ENCODE results near the gene CHST11.
"Not testable (repeated sequence)": the region's sequence is repeated elsewhere in the genome, so short reads cannot be mapped to it uniquely, and the experiment has no call there.

The CHST11 gene

DNA sequence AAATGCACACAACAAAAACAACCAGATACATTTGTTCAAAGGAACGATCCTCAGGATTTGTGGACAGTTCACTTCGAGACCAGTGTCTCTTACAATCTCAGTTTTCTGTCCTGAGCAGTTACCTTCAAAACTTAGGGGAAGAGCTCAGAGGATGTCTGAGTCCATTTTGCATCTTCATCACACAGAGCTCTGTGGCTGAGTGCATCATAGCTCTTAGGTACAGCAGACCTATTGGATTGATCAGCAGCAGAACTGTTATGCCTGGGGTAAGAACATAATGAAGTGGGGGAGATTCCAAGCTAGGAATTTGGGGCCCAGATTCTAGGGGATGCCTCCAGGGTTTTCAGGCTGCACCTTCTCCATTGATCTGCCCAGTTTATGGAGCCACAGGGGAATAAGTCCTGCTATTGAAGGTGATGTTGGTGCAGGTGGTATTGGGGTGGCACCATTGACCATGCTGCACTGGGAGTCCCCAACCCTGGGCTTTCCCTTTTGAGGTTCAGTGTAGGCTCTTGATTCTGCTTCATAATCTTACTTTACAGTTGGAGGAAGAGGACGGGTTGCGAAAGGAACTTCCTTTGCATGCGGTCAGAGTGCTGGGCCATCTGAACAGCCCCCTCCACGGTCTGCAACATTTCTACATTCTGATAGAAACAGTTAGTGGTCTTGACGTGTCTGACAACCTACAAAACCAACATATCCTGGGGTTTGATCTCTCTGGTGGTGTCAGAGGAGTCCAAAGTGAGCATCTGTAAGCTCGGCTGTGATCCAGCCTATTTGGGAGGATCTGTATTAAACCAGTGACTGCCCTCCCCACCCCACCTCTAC is 112.8 kb downstream of the CHST11 start:
- no peak for DNase-seq

DNA sequence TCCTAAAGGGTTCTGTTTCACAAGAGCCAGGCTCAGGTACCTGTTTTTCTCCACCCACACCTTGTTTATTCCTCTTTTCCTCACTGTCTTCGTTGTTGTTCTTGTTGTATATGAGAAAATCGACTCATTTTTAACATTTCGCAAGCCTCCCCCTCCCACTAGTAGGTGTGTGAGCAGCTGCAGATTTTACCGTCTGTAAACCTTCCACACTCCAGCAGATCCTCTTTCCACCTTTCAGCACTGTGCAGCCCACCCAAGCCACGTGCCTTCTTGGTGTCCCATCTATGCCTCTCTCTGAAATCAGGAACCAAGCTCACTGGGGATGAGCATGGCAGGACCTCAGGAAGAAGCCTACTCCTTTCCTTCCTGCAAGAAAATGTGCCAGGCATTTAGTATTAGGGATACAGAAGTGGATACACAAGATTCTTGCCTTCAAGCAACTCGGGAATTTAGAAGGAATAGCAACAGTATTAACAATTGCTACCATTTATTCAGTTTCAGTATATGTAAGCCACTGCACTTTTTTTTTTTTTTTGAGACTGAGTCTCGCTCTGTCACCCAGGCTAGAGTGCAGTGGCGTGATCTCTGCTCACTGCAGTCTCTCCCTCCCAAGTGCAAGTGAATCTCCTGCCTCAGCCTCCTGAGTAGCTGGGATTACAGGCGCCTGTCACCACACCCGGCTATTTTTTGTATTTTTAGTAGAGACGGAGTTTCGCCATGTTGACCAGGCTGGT is 113.6 kb downstream of the CHST11 start:
- no peak for DNase-seq

DNA sequence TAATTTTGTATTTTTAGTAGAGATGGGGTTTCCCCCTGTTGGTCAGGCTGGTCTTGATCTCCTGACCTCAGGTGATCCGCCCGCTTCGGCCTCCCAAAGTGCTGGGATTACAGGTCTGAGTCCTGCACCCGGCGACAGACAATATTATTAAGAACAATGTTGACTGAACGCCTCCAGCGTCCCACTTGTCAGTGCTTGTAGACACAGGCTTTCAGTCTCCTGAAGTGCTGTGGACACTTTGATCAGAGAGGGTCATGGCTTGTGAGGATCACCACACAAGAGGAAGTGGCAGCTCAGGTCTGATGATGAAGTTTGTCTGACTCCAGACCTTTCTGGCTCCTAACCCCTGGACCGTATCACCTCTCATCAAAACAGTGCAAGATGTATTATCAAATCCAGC is 114.6 kb downstream of the CHST11 start:
- no peak for DNase-seq

DNA sequence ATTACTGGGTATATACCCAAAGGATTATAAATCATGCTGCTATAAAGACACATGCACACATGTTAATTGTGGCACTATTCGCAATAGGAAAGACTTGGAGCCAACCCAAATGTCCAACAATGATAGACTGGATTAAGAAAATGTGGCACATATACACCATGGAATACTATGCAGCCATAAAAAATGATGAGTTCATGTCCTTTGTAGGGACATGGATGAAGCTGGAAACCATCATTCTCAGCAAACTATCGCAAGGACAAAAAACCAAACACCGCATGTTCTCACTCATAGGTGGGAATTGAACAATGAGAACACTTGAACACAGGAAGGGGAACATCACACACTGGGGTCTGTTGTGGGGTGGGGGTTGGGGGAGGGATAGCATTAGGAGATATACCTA is 117.6 kb downstream of the CHST11 start:
- DNase-seq, result not testable (repeated sequence)

DNA sequence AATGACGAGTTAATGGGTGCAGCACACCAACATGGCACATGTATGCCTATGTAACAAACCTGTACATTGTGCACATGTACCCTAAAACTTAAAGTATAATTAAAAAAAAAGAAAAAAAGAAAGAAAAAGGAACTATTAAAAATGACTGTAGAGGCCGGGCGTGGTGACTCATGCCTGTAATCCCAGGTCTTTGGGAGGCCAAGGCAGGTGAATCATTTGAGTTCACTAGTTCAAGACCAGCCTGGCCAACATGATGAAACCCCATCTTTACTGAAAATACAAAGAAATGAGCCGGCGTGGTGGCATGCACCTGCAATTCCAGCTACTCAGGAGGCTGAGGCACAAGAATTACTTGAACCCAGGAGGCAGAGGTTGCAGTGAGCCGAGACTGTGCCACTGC is 118.0 kb downstream of the CHST11 start:
- DNase-seq, result not testable (repeated sequence)

DNA sequence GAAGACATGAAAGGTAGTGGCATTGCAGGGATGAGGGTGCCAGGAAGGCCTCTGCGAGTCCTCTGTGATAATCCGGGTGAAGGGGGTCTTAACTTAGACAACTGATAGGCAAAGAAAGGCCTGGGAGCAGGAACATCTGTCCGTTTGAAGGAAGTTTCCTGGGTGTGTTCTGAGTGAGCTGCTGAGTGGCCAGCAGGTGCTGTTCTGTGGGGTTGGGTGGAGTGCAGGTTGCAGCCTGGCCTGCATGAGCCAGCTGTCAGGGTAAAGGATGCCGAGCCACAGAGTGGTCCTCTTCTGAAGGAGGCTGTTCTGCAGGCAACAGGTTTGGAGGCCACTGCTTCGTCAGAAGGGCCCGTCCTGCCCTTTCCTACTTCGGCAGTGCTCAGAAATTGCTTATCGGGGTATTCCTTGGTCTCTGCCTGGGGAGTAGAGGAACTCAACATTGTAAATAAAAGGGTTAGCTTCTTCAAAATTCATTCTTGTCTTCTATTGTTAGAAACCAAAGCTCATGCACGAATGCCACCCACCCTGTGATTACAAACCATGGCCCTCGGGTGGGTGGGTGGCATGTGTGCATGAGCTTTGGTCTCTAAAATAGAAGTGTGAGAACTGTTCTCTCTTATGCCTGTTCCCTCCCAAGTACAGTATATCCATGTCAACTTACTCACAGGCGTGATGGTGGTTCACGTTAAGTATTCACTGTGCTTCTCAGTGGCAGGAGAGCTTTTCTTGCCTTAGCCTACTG is 118.9 kb downstream of the CHST11 start:
- DNase-seq, result no peak

DNA sequence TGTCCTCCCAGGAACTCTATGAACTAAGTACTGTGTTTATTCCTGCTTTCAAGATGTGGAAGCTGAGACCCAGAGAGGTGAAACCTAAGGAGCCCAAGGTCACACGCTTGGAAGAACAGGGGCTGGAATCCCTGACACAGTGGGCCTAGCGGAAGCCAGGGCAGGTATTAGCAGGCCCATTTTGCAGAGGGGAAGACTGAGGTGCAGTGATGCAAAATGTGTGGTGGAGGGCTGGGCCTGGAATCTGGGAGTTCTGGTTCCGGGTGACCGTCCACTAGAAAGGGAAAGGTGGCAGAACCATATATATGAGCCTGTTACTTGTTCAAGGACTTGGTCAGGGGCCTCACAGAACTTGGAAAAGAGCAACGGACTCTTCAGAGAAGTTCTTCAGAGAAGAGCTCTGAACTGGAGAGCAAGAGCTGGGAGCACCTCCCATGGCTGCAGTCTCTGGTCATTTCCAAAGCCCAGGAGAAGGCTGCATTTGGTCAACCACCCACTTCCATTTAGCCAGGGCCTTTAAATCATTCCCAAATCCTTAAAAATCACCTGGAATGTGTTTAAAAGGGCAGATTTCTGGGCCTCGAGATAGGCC is 119.5 kb downstream of the CHST11 start:
- DNase-seq, result no peak

DNA sequence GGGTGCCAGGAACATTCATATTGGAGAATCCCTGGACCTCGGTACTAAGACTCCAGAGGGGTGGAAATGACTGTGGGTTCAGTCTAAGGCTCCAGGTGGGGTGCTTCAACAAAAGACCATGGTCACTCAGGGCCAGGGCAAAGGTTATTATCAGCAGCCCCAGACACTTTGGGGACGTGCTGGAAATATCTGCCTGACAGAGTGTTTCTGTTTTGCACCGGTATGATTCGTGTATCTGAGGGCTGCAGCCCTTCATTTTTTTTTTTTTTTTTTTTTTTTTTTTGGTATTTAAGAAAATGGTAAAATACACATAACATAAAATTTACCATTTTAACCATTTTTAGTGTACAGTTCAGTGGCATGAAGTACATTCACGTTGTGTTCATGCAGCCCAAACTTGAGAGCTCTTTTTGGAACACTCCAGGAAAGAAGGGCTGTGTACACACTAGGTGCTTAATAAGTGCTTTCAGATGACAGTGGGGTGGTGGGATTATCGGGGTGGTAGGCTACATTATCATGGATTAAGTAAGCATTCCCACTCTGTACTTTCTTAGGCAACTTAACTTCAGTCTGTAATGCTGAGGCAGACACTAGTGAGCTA is 120.3 kb downstream of the CHST11 start:
- no peak for DNase-seq

DNA sequence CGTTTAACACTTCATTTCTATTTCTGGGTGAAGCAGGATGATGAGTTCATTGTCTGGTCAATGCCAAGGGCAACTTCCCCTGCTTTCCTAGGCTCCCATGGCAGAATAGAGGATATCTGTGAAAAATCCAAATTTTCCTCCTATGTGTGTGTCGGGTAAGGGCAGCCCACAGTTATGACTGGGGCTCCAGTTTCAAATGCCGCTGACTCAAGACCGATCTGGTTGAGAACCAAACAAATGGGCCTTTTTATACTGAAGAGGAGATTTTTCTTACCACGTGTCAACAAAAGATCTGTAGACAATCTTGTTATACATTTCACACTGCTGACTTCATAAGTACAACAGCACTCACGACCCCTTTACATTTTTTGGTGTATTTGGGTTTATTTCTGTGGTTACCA is 120.8 kb downstream of the CHST11 start:
- no peak for DNase-seq

DNA sequence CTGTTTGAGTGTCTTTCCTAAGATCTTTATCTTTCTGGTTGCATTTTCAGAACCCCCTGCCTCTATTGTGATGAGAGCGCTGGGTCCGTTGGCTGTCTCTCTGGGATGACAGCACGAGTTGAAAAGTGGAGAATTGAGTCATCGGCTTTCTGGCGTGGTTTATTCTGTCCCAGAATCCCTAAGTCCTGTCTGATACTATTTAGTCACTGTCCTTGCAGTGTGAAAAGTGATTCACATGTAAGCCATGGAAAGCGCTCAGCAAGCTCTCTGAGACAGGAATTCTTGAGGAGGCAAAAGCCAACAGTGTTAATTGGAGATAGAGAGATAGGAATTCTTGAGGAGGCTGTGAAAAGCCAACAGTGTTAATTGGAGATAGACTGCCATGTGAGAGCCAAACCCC is 121.7 kb downstream of the CHST11 start:
- no peak for DNase-seq

DNA sequence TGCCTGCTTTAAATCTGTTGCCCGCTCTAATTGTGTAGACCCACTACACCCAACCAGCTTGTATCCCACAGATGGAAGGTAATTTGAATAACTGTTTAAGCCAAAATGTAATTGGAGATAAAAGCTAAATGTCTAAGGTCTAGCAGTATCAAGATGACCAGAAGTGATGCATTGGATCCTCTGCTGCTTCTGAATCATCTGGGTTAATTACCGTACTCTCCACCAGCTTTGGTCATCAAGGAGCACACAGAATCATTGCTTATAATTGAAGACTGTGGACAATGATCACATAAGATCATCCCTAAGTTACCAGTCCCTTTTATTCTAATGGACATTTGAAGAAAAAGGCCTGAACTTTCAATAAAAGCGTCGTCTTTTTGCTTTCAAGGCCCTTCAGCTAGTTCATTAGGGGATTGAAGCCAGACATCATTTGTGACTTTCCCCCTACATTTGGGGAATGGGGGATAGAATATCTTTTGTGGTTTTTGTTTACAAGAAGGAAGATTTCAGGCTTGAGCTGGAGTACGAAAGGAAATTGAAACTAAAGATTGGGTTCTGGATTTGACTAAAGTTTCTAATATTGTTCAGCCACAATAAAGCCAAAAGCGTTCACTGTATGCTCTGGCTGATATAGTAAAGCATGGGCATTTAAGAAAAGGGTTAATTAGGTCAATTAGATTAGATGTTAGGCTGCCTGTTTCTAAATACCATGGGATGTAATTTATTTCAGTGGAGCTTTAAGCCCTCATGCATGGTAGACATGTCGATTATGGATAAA is 123.2 kb downstream of the CHST11 start:
- no peak for DNase-seq

DNA sequence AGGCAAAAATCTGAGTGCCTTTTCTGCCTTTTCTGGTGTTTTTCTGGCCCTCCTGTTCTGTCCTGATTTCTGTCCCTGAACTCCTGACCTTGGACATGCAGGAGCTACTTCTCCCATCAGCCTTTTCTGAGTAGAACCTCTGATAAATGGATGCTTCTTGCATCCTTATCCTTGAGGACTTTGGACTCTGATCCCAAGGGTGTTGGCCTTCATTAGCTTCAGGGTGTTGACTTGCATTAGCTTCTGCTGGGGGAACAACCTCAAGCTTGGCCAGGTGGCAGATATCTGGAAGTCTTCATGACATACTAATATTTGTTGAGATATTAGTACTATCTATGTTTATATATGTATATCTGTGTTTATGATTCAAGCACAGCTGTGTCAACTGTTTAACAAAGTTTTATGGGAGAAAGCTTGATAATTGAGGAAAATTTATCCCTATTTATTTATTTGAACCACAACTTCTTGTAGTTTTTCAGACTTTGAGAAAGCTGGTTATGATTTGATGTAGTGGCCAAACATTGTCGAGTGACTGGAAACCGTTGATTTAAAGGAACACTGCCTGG is 124.3 kb downstream of the CHST11 start:
- DNase-seq, result no peak

DNA sequence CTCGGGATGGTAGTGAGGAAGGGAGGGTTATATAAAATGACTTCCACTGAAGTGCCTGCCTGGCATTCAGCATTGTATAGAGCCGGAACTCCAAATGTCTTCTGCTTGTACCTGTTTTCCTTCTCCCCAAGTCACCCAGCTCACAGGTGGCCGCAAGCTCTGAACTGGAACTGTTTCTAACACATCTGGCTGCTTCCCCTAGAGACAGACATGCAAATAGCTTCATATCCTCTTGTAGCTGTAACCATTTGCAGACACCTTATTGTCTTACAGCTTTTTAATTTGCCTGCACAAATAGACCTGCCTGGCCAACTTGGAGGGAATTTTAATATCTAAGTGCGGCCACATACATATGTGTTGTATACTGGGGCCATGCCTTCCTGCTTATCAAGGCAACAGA is 126.0 kb downstream of the CHST11 start:
- no peak for DNase-seq

DNA sequence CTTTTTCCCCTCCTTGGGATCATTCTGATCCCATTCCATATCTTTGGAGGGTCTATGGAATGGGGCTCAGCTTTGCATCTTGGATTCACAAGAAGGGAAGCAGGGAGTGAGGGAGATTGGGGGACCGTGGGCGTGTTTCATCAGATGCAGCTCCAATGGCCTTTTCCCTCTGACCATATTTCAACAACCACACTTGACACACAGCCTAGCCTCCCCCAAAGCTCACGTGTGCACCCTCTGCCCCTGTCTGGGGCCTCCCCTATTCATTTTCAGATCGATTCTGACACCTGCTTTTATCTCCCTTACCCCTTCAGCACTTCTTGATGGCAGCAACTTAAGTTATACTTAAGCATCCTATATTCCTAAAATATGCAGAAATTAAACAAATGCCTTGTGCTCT is 126.6 kb downstream of the CHST11 start:
- no peak for DNase-seq

DNA sequence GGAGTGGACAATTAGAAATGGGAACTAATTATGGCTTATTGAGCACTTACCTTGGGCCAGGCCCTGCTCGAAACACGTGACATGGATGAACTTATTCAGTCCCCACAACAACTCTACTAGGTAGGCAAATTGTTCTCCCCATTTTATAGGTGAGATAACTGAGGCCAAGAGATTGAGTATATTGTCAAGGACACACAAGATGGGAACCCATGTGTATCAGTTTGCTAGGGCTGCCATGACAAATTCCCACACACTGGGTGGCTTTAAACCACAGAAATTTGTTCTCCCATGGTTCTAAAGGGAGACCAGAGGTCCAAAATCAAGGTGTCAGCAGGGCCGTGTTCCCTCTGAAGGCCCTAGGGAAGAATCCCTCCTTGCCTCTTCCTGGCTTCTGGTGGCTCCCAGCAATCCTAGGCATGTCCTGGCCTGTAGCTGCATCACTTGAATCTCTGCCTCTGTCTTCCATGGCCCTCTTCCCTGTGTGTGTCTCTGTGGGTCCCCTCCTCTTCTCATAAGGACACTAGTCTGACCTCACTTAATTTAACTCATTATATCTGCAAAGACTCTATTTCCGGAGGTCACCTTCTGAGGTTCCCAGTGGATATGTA is 128.8 kb downstream of the CHST11 start:
- DNase-seq, result no peak

DNA sequence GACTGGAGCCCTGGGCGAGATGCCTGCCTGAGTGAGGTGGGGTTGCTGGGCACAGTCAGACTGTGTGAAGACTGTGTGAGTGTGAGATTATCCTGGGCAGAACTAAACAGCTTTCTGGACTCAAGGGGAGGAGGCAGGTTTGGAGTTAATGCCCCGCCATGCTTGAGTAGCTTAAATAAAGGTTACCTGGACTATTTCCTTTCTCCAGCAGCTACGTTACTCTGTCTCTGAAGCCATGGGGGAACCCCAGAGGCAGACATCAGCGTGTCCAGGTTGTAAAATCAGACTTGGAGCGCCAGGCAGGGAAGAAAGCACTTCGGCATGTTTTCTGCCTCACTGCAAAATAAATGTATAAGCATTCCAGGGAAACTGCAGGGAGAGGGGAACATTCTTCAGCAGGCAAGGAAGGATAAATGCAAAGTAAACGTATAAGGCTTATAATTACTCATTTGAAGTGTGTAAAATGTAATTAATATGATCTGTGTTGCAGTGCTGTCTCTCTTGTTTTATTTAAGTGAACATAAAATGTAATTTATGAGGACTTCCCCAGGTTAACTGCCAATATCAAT is 129.7 kb downstream of the CHST11 start:
- DNase-seq, result no peak

DNA sequence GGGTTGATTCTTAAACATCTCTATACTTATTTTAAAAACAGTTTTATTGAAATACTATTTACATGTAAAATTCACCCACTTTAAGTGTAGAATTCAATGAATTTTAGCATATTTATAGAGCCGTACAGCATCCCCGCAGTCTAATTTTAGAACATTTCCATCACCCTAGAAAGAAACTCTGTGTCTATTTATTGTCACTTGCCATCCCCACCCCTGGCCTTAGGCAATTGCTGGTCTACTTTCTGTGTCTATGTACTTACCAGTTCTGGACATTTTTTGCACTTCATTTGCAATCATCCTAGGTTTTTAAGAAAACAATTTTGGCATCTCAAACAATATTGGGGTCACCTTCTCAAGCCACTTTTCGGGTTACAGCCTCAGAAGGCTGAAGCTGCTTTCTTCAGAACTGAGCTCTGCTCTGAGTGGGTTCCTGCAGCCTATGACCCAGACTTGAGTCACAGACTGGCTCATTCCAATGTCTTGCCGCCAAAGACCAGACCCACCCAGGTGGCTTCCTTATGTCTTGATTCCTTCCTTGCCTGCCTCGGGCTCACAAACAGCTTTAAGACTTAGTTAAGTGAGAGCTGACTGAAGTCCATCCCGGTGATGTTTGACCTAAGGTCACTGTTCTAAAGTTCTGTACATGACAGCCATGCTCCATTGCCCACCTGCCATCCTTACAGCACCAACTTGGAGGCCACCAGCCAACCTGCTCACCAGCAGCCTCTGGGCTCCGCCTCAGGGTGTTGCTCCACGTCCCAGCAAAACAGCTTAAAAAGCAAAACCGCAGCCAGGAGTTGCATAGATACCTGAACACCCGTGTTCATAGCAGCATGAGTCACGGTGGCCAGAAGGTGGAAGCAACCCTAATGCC is 131.5 kb downstream of the CHST11 start:
- no peak for DNase-seq

DNA sequence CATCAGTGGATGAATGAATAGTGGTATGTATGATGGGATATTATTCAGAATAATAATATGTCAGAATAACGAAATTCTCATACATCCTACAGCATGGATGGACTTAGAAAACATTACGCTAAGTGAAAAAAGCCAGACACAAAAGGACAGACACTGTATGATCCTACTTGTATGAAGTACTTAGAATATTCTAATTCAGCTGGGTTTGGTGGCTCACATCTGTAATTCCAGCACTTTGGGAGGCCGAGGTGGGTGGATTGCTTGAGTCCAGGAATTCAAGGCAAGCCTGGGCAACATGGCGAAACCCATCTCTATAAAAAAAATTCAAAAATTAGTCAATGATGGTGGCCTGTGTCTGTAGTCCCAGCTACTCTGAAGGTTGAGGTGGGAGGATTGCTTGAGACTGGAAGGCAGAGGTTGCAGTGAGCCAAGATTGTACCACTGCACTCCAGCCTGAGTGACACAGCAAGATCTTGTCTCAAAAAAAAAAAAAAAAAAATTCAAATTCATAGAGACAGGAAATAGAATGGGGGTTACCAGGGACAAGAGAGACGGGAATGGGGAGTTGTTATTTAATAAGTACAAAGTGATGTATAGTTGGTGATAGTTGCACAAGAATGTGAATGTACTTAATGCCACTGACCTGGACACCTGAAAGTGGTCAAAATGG is 132.3 kb downstream of the CHST11 start:
- no peak for DNase-seq

DNA sequence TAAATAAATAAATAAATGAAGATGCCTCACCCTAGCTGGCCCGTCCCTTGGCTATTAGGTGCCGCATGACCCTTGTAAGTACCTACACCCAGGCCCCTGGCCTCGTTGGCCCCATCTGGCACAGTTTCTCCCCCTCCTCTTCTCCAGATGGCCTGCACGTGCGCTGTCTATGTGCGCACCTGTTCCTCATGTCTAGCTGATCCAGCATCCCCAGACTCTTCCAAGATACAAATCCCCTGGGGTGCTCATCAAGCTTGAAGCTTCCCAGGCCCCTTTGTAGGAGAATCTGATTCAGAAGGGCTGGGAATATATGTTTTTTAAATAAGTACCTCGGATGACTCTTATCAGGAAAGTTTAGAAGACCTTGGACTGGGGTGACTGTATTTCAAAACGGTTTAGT is 133.3 kb downstream of the CHST11 start:
- no peak for DNase-seq

All from DMS 273 treated with DMSO at 0.1 percent for 48 hours (cell line).